Left renal cortex interstitium (tissue), 4 donors: Measurements from ENCODE around the gene SERP1. TPM values are rescaled to one million over a fixed set of nuclear protein-coding genes. Genes with fewer than 3 reads are reported as not detected.
"Not testable (repeated sequence)": the region's sequence is repeated elsewhere in the genome, so short reads cannot be mapped to it uniquely, and the experiment has no call there.

Experiments used
- DNase-seq, 4 donors: peaks; one replicate each; pipeline ENCODE4 v3.0.0-alpha.2; 2013; ENCODE audit warnings: low read depth in 4 of 4, low spot score in 2 of 4, missing footprints in 1 of 4
- polyA plus RNA-seq, 4 donors: library from polyadenylated mRNA; unstranded; fragments of 120-200 nt; gene quantifications; one replicate each; pipeline ENCODE4 v1.2.1, GENCODE V29; 2013; ENCODE audit not compliant: insufficient read length in 4 of 4

Gene SERP1
- polyA plus RNA-seq, 4 donors = 113 to 139 (median 129) TPM

- no peak for DNase-seq
Measured at GRCh38 chr3:150540297-150540696, 6.0 kb downstream of the SERP1 start.

GRCh38 chr3:150538324-150539208 lies 7.7 kb downstream of the SERP1 start:
- DNase-seq = no peak

GRCh38 chr3:150535204-150535603 lies 11.1 kb downstream of the SERP1 start:
- DNase-seq = no peak

GRCh38 chr3:150531775-150532174 lies 14.5 kb downstream of the SERP1 start:
- no peak for DNase-seq

GRCh38 chr3:150528354-150528797 lies 17.9 kb downstream of the SERP1 start:
- DNase-seq = no peak

- DNase-seq = no peak
Measured at GRCh38 chr3:150527464-150528255, 18.6 kb downstream of the SERP1 start.

- DNase-seq = no peak
Measured at GRCh38 chr3:150523538-150523937, 22.8 kb downstream of the SERP1 start.

- DNase-seq = no peak
Measured at GRCh38 chr3:150521463-150521862, 24.8 kb downstream of the SERP1 start.

- DNase-seq = no peak
Measured at GRCh38 chr3:150520408-150520807, 25.9 kb downstream of the SERP1 start.

- DNase-seq = no peak
Measured at GRCh38 chr3:150519026-150519425, 27.3 kb downstream of the SERP1 start.

- no peak for DNase-seq
Measured at GRCh38 chr3:150515210-150515609, 31.1 kb downstream of the SERP1 start.

- DNase-seq = no peak
Measured at GRCh38 chr3:150511122-150511821, 35.0 kb downstream of the SERP1 start.

- DNase-seq = no peak
Measured at GRCh38 chr3:150509780-150510179, 36.5 kb downstream of the SERP1 start.

GRCh38 chr3:150508401-150508800 lies 37.9 kb downstream of the SERP1 start:
- DNase-seq = no peak

- no peak for DNase-seq
Measured at GRCh38 chr3:150504483-150504882, 41.8 kb downstream of the SERP1 start.

GRCh38 chr3:150503402-150504099 lies 42.7 kb downstream of the SERP1 start:
- DNase-seq = no peak

- DNase-seq = not testable (repeated sequence)
Measured at GRCh38 chr3:150500960-150501359, 45.3 kb downstream of the SERP1 start.

- no peak for DNase-seq
Measured at GRCh38 chr3:150497956-150498355, 48.3 kb downstream of the SERP1 start.

GRCh38 chr3:150495563-150496168 lies 50.6 kb downstream of the SERP1 start:
- DNase-seq = peak in 3 of 4 donors; percentile 23 to 51 (median 35)

- no peak for DNase-seq
Measured at GRCh38 chr3:150495149-150495548, 51.1 kb downstream of the SERP1 start.
